Erythroblast (primary cell): ENCODE results near the gene PRKD1.

ENCODE experiments used
- GATA1 ChIP-seq: IDR thresholded peaks from 2 replicates; pipeline ENCODE4 v1.6.1; 2011; ENCODE audit warnings: low read depth, mild to moderate bottlenecking, control low read depth, low read length, moderate library complexity
- POLR2A ChIP-seq: IDR thresholded peaks from 2 replicates; pipeline ENCODE4 v1.6.1; 2011; ENCODE audit warnings: mild to moderate bottlenecking, low read length

- TF ChIP-seq POLR2A (no peak), GATA1 (no peak)
Measured at GRCh38 chr14:29842228-29842627, 85.4 kb downstream of the PRKD1 start.
